ENCODE results near the gene ZNF784. TPM values are rescaled to one million over a fixed set of nuclear protein-coding genes. Genes with fewer than 3 reads are reported as not detected.
A peak's percentile ranks its signal among the peaks of the same experiment; 100 is the strongest.

ZNF784 gene
- total and polyA plus RNA-seq, 8 donors = 1.8 to 15.1 (median 5.5) TPM; not detected in 1

DNA sequence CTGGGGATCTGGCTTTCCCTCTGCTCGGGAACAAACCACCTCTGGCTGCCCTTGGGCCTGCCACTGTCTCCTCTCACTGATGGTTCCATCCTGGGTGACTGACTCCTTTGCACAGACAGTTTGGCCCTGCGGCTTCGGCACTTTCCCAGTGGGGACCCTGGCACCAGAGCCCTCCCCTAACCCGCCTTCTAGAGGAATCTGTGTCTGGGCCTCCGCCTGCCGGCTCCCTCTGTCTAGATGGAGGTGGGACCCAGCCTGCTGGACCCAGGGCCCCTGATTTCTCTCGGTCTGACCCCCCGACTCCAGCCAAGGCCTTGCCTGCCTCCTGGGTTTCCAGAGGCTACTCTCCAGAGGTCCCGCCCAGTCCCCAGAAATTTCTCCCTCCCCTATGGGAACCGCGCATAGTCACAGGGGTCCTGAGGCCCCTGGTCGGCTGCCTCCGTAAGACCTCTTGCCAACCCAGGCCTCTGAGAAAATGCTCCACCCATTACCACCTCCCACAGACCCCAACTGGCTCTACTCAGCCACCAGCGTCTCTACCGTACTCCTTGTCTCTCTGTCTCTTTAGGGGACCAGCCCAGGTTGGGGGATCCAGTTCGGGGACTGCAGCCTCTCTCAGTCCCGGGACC, 26.4 kb upstream of the ZNF784 start:
- Histone ChIP-seq H3K27ac (no peak overlapping the region), H3K36me3 (peaks cover 0 to 31% (median 18%) of the 10 kb centered on the region in 4 donors), H3K4me3 (no peak overlapping the region), H3K9me3 (no peaks in the 10 kb centered on the region), H3K4me1 (peaks cover 25 to 55% (median 46%) of the 10 kb centered on the region in 4 donors), H3K27me3 (no peaks in the 10 kb centered on the region)
- WGBS, 5 donors = 88 to 93% (median 92%) methylated on average over 17 of the region's 17 CpGs
- no peak for DNase-seq
- TF ChIP-seq, protein P1, sequence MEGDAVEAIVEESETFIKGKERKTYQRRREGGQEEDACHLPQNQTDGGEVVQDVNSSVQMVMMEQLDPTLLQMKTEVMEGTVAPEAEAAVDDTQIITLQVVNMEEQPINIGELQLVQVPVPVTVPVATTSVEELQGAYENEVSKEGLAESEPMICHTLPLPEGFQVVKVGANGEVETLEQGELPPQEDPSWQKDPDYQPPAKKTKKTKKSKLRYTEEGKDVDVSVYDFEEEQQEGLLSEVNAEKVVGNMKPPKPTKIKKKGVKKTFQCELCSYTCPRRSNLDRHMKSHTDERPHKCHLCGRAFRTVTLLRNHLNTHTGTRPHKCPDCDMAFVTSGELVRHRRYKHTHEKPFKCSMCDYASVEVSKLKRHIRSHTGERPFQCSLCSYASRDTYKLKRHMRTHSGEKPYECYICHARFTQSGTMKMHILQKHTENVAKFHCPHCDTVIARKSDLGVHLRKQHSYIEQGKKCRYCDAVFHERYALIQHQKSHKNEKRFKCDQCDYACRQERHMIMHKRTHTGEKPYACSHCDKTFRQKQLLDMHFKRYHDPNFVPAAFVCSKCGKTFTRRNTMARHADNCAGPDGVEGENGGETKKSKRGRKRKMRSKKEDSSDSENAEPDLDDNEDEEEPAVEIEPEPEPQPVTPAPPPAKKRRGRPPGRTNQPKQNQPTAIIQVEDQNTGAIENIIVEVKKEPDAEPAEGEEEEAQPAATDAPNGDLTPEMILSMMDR (IDR thresholded peaks at IDR 0.05) = no peak
- no peak for TF ChIP-seq EP300 (IDR thresholded peaks at IDR 0.05)
- no peak for TF ChIP-seq POLR2A (IDR thresholded peaks at IDR 0.05)
- no peak for TF ChIP-seq POLR2AphosphoS5 (IDR thresholded peaks at IDR 0.05)
- intact Hi-C loops (cut with DNase I; ENCODE audit: low total_unique reads) = no loop called here

GRCh38 chr19:55650126-55650557, 25.8 kb upstream of the ZNF784 start:
- no peaks in the 10 kb centered on the region for H3K27me3 ChIP-seq
- H3K36me3 ChIP-seq = peaks cover 4 to 37% (median 24%) of the 10 kb centered on the region in 4 donors
- peak overlapping the region in 1 of 5 donors; percentile 91 for H3K27ac ChIP-seq
- TF ChIP-seq POLR2AphosphoS5 (IDR thresholded peaks at IDR 0.05) = no peak
- DNase-seq = no peak
- H3K4me3 ChIP-seq = no peak overlapping the region
- H3K9me3 ChIP-seq = no peaks in the 10 kb centered on the region
- WGBS, 5 donors = 82 to 93% (median 90%) methylated on average over 4 of the region's 4 CpGs
- intact Hi-C loops (cut with DNase I; ENCODE audit: low total_unique reads) = no loop called here
- peaks cover 24 to 55% (median 45%) of the 10 kb centered on the region in 4 donors for H3K4me1 ChIP-seq

GRCh38 chr19:55649268-55650125, 25.1 kb upstream of the ZNF784 start:
- intact Hi-C loops (cut with DNase I; ENCODE audit: low total_unique reads) = no loop called here

DNA sequence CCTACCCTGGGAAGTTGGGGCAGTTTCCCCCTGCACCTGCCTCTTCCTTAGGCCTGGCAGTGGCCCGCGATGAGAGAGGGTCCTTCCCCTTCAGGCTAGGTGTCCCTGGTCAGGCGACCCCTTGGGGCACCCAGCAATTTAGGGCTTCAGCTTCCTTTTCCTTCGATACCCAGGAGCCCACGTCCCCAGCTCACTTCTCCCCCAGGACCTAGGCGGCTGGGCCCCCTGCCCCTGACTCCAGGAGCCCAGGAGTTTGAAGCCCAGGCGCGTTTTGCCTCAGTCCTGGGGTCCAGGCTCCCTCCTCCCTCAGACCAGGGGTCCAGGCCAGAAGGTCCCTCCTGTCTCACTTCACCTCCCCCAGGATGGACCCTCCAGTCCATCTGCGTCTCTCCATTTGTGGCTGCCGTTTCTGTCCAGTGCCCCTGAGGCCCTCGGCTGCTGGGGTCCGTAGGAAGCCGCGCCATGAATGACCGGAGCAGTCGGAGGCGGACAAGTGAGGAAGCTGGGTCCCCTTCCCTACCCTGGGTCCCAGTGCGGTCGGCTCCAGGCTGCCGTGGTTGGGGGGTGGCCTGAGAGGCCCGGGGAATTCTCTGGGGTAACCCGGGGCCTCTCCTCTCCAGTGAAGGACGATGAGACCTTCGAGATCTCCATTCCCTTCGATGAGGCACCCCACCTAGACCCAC, 24.4 kb upstream of the ZNF784 start:
- H3K27ac ChIP-seq = peak overlapping the region; percentile 79 to 91 (median 85)
- TF ChIP-seq POLR2A (IDR thresholded peaks at IDR 0.05) (no peak), EP300 (IDR thresholded peaks at IDR 0.05) (no peak), POLR2AphosphoS5 (IDR thresholded peaks at IDR 0.05) (no peak)
- TF ChIP-seq, protein P1 (IDR thresholded peaks at IDR 0.05) = no peak
- intact Hi-C loops (cut with DNase I; ENCODE audit: low total_unique reads) = no loop called here
- H3K9me3 ChIP-seq = no peaks in the 10 kb centered on the region
- 27 to 37% (median 30%) methylated on average over 21 to 25 of the region's 25 CpGs for WGBS, 5 donors
- peaks cover 11 to 44% (median 31%) of the 10 kb centered on the region in 4 donors for H3K36me3 ChIP-seq
- no peak for DNase-seq
- H3K4me3 ChIP-seq = peak overlapping the region; percentile 62 to 97 (median 86)
- no peaks in the 10 kb centered on the region for H3K27me3 ChIP-seq
- peaks cover 33 to 69% (median 59%) of the 10 kb centered on the region in 4 donors for H3K4me1 ChIP-seq

More at GRCh38 chr19:55649268-55650125, 25.1 kb upstream of the ZNF784 start:
- no peak for DNase-seq
- Histone ChIP-seq H3K36me3 (peaks cover 10 to 44% (median 30%) of the 10 kb centered on the region in 4 donors), H3K9me3 (no peaks in the 10 kb centered on the region), H3K27me3 (no peaks in the 10 kb centered on the region), H3K27ac (peak overlapping the region in 3 of 5 donors; percentile 85 to 91 (median 86)), H3K4me1 (peaks cover 27 to 62% (median 52%) of the 10 kb centered on the region in 4 donors), H3K4me3 (peak overlapping the region; percentile 62 to 97 (median 86))
- WGBS, 5 donors = 82 to 90% (median 83%) methylated on average over 11 to 17 of the region's 17 CpGs
- TF ChIP-seq, protein P1 (IDR thresholded peaks at IDR 0.05) = no peak
- no peak for TF ChIP-seq POLR2A (IDR thresholded peaks at IDR 0.05)
- no peak for TF ChIP-seq POLR2AphosphoS5 (IDR thresholded peaks at IDR 0.05)
- no peak for TF ChIP-seq EP300 (IDR thresholded peaks at IDR 0.05)
